Sigmoid colon (tissue), 3 donors: ENCODE data around the gene KCNQ1OT1.

Experiments
- CTCF ChIP-seq, 4 experiments: fragments of 450-650 bp in 3 of 4; fragments of 200-600 bp in 1 of 4; IDR thresholded peaks; one replicate each; pipeline ENCODE4 v1.5.1; 2016 to 2019; ENCODE audit warnings: antibody characterized with exemption in 4 of 4, mild to moderate bottlenecking in 3 of 4, moderate library complexity in 2 of 4
- POLR2A ChIP-seq, 2 donors: fragments of 450-650 bp; IDR thresholded peaks; one replicate each; pipeline ENCODE4 v1.6.1; 2016; ENCODE audit warnings: antibody characterized with exemption in 2 of 2, mild to moderate bottlenecking in 2 of 2, moderate library complexity in 2 of 2

GRCh38 chr11:2702771-2703362, 3.1 kb upstream of the KCNQ1OT1 start:
- no peak for TF ChIP-seq POLR2A (IDR thresholded peaks at IDR 0.05)
- TF ChIP-seq CTCF (IDR thresholded peaks at IDR 0.05): no peak
